HL-60 (cell line): ENCODE measurements around the gene CCL13.

Experiments used
- DNase-seq, 2 experiments: peaks; one replicate each; pipeline ENCODE4 v3.0.0-alpha.2; 2010 to 2020; ENCODE audit warnings: low read depth in 1 of 2, low spot score in 1 of 2
- H3K27ac ChIP-seq: fragments of 250-450 bp; sonication (Bioruptor Pico); replicated peaks from 2 replicates; pipeline ENCODE4 v1.5.1; 2020; ENCODE audit warnings: mild to moderate bottlenecking, moderate library complexity
- H3K27me3 ChIP-seq: fragments of 250-450 bp; sonication (Bioruptor Pico); 2 replicates; pipeline ENCODE4 v1.5.1; 2021; ENCODE audit warnings: mild to moderate bottlenecking, moderate library complexity; ENCODE audit not compliant: insufficient read depth, poor library complexity, severe bottlenecking
- H3K4me3 ChIP-seq: replicated peaks from 2 replicates; pipeline ENCODE4 v1.5.1; 2011; ENCODE audit warnings: mild to moderate bottlenecking, control low read depth, low read length; ENCODE audit not compliant: insufficient read depth
- CTCF ChIP-seq: IDR thresholded peaks from one replicate; pipeline ENCODE4 v1.5.1; 2011; ENCODE audit warnings: low read length, control low read depth, inconsistent platforms; ENCODE audit not compliant: insufficient read depth
- GABPA ChIP-seq: IDR thresholded peaks from 2 replicates; pipeline ENCODE4 v1.6.1; 2012; ENCODE audit warnings: low read depth
- POLR2AphosphoS5 ChIP-seq: IDR thresholded peaks from 2 replicates; pipeline ENCODE4 v1.6.1; 2012; ENCODE audit warnings: low read depth
- REST ChIP-seq: IDR thresholded peaks from 2 replicates; pipeline ENCODE4 v1.6.1; 2012; ENCODE audit warnings: low read depth; ENCODE audit not compliant: insufficient replicate concordance
- SPI1 ChIP-seq: IDR thresholded peaks from 2 replicates; pipeline ENCODE4 v1.6.1; 2012; ENCODE audit warnings: low read depth, mild to moderate bottlenecking, borderline replicate concordance

Gene CCL13

GRCh38 chr17:34347063-34347462 lies 9.2 kb upstream of the CCL13 start:
- TF ChIP-seq POLR2AphosphoS5 (no peak), CTCF (no peak), SPI1 (no peak), GABPA (no peak), REST (no peak)
- DNase-seq = no peak
- Histone ChIP-seq H3K27me3 (no peaks in the 10 kb centered on the region), H3K27ac (no peak overlapping the region), H3K4me3 (no peak overlapping the region)

- H3K27ac ChIP-seq = no peak overlapping the region
- no peak overlapping the region for H3K4me3 ChIP-seq
- no peak for DNase-seq
- TF ChIP-seq GABPA (no peak), CTCF (no peak), POLR2AphosphoS5 (no peak)
- H3K27me3 ChIP-seq = no peaks in the 10 kb centered on the region
Measured at GRCh38 chr17:34349751-34350150, 6.5 kb upstream of the CCL13 start.

- no peak for DNase-seq
- no peak overlapping the region for H3K4me3 ChIP-seq
- no peak overlapping the region for H3K27ac ChIP-seq
- TF ChIP-seq GABPA (no peak), POLR2AphosphoS5 (no peak), REST (no peak), CTCF (no peak), SPI1 (no peak)
- H3K27me3 ChIP-seq = no peaks in the 10 kb centered on the region
Measured at GRCh38 chr17:34351096-34351495, 5.2 kb upstream of the CCL13 start.

GRCh38 chr17:34352191-34352590 lies 4.1 kb upstream of the CCL13 start:
- no peak for DNase-seq
- H3K4me3 ChIP-seq = no peak overlapping the region
- TF ChIP-seq REST (no peak), POLR2AphosphoS5 (no peak), SPI1 (no peak)
- no peaks in the 10 kb centered on the region for H3K27me3 ChIP-seq
- no peak overlapping the region for H3K27ac ChIP-seq
